HG03469 (cell line): ENCODE results near the gene MKLN1.
"Not testable (repeated sequence)": the region's sequence is repeated elsewhere in the genome, so short reads cannot be mapped to it uniquely, and the experiment has no call there.

Experiments
- ATAC-seq: cut with Tn5 transposase; IDR thresholded peaks from one replicate; pipeline ENCODE4 v1.9.1; 2021; ENCODE audit warnings: mild to moderate bottlenecking, moderate library complexity, moderate number of reproducible peaks; ENCODE audit not compliant: unreplicated experiment

The MKLN1 gene

DNA sequence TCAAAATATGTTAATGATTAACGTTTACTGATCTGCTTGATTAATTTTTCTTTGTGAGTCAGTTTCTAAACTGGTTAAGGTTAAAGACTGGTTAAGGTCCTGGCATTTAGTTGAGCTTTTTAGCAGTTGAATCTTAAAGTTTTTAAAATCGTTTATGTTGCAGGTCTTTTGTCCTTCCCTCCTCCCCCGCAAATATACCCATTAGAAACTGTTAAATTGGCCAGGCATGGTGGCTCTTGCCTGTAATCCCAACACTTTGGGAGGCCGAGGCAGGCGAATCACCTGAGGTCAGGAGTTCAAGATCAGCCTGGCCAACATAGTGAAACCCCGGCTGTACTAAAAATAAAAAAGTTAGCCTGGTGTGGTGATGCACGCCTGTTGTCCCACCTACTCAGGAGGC, 127.9 kb downstream of the MKLN1 start:
- no peak for ATAC-seq

DNA sequence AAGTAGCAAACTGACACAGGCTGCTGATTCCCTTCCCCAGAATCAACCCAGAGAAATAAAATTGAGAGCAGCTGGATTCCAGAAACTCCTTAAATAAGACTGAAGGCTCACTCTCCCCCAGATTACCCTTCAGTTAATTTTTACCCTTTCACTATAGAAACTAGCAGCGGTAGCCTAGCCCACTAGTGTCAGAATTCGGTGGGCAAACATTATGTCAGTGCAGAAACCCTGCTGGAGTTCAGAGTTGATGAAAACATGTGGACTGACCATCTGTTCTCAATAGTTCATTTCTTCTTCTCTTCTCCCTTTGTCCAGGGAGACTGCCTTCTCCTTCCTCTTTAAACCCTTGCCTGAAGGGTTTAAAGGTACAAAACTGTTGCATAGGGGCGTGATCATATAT, 128.7 kb downstream of the MKLN1 start:
- no peak for ATAC-seq

DNA sequence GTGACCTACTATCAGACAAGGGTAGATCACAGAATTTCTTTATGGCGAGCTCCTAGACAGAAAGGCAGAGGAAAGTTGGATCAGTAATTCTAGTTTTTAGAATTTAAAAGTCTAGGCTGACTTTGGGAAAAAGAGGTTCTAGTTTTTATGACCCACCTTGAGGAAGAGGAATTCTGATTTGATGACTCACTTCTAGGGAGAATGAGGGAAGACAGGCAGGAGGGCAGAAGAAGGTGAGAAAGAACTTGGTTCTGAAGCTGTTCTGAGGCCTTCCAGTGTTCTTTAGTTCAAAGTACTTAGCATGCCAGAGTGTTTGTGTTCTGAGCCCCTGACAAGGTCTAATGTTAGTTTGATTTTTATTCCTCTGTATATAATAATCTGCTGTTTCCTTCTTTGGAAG, 131.6 kb downstream of the MKLN1 start:
- ATAC-seq = no peak

DNA sequence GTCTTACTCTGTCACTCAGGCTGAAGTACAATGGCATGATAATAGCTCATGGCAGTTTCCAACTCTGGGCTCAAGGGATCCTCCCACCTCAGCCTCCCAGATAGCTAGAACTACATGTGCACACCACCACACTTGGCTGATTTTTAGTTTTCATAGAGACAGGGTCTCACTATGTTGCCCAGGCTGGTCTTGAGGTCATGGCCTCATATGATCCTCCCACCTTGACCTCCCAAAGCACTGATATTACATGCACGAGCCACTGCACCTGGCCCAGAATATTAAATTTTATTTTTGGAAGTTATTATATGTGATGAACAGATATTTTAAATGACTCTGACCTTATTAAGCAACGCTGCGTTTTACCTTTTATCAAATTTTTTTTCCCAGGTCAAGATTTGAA, 134.4 kb downstream of the MKLN1 start:
- ATAC-seq = no peak

DNA sequence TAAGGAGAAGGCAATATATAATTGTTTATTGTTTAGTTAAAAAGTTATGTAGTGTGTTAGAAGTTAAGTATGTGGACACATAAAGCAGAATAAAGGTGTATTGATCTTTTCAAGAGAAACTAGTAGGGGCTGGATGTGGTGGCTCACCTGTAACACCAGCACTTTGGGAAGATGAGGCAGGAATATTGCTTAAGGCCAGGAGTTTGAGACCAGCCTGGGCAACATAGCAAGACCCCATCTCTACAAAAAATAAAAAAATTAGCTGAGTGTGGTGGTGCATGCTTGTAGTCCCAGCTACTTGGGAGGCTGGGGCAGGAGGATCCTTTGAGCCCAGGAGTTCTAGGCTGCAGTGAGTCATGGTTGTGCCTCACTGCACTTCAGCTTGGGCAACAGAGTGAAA, 135.0 kb downstream of the MKLN1 start:
- not testable (repeated sequence) for ATAC-seq

DNA sequence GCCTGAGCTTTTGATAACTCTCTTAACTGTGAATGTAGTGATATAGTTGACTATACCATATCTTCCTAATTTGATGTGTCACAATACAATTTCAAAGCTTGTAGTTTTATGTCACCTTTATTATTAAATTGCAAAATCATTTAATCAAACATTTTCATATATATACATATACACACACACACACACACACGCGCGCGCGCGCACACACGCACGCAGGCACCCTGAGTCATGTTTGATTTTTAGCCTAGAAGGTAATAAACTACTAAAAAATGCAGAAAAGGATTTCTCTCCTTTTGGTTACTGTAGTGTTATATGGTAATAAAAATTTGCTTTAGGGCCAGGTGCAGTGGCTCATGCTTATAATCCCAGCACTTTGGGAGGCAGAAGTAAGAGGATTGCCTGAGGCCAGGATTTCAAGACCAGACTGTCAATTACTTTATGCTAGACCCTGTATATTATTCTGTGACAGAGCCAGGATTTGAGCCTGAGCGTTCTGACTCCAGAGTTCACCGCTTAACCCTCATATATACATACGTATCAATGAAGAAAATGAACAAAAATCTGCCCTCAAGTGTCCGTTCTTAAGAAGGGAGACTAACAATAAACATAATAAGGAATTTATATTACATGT, 139.2 kb downstream of the MKLN1 start:
- no peak for ATAC-seq

DNA sequence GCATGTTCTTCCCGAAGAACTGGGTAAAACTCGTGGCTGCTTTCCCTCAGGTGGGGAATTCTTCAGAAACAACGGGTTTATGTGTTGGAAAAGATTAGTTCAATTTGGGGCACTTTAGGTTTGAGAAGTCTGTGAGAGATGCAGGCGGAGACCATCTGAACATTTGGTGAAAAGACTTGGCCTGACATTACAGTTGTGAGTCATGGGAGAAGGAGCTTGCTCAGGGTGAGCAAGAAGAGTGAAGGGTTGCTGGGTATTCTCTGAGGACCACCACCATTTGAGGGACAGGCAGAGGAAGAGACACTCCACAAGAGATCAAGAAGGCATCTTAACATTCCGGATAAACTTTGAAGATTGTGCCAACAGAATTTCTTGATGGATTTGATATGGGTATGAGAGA, 140.1 kb downstream of the MKLN1 start:
- no peak for ATAC-seq

DNA sequence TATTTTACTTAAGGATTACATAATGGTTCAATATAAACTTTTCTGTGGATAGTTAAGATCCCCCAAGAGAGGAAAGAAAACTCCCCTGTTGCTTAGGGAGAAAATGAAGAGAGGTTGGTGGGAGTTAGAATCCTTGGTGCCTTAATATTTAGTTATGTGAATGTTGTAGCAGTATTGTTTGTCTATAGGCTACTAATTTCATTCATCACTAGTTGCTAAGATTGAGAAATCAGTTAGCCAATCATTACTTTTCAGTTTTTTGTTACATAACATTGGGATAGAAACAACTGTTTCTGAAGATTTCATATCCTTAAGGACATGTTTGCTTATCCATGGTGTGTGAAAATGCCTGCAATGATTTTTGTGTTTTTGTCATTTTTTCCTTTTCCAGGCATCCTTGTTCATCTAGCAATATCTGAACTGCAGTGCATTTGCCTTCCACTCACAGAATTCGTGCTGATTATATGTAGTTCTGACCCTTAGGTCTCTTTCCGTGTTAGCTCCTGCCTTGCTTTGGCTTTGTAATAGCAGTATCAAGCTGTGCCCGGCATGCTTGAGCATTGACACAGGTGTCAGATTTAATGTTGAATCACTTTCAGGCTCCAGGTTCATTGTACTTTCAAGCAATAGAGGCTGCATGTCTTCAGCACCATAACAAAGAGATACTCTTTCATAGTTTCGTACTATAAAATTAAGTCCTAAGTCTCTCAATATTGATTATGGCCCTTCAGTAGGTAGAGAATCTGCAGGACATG, 143.8 kb downstream of the MKLN1 start:
- ATAC-seq = no peak

DNA sequence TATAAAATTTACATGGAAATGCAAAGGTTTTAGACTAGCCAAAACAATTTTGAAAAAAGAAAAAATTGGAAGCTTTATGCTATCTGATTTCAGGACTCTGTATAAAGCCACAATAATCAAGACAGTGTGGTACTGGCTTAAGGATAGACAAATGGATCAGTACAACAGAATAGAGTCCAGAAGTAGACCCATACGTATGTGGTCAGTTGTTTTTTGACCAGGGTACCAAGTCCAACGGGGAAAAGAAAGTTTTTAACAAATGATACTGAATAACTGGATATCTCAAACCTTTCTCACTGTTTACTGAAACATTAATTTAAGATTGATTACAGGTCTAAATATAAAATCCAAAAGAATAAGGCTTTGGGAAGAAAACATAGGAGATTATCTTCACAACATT, 149.1 kb downstream of the MKLN1 start:
- ATAC-seq = no peak

DNA sequence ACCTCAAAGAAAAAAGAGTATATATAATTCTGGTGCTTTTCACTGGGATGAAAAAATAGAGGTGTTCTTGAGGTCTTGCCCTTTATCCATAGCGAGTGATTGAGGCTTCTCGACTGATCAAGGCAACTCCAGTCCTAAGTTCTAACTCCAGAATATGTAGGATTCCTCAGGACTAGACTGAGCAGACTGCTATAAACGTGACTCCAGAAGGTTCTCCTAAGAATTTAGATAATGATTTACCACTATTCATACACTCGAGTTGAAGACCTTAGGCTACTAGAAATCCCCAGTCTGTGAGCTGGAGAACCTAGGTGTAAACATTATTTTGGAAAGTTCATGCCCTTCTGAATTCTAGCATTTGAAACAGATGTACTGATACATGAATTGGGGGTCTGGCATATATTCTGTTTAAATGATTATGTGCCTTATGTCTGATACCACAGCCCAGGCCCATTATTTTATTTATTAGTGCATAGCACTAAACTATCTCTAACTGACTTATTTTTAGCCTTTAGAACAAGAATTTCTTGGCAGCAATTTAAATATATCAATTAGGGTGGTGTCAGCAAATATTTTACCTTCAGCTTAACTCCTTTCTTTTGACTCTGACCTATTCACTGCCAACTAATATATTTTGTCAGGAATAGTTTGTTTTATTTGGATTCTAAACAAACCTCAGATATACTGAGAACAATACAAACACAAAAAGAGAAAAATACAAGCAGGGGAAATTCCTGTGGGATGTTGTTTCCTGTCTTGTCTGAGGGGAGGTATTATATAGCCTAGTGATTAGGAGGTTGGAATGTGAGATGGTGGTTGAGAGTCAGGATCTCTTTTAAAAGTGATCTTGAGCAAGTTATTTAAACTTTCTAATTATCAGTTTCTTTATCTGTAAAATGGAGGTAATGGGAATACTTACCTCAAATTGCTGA, 153.0 kb downstream of the MKLN1 start:
- no peak for ATAC-seq

DNA sequence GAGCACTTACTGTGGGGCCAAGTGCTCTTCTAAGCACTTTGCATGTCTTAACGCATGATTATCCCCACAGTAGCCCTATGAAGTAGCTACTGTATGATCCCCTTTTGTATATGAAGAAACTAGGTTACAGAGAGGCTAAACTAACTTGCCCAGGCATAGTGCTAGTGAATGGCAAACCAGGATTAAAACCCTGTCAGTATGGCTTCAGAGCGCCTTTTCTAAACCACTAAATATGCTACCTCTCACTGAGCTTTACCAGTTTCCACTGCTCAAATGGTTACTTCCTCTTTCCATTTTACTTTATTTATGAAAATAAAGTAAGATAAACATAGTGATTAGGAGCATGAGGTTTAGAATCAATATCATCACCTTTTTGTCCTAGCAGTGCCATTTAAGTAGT, 155.1 kb downstream of the MKLN1 start:
- ATAC-seq = no peak

DNA sequence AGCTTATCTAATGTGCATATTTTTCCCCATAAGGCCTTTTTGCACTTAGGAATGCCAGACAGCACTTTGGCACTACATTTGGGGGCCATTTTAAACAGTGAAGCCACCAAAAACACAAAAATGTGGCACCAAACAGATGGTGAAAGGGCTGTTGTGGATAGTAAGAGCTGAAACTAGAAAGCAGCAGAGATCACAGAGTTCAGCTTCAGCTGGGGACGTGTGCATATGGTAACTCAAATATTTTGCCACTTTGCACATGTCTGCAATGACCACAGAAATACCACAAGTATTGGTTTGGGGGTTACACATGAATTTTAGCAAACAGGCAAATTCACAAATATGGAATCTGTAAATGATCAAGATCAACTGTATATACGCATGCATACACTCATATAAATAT, 155.9 kb downstream of the MKLN1 start:
- ATAC-seq = no peak

DNA sequence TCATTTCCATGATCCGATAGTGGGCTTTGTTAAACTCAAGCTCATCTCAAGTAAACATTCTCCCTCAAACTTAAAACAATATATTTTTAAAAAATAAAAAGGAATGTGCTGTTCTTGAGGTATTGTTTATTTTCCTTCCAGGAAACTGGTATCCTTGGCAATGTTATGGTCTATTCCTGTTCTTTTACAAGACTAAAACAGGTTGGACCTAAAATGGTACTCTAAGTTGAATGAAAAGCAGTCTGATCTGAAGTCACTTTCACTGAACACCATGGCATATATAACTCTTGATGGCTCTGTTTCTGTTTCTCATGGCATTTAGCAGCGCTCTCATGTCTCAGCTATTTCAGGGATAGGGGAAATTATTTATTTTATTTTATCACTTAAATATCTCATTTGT, 158.7 kb downstream of the MKLN1 start:
- ATAC-seq = no peak

DNA sequence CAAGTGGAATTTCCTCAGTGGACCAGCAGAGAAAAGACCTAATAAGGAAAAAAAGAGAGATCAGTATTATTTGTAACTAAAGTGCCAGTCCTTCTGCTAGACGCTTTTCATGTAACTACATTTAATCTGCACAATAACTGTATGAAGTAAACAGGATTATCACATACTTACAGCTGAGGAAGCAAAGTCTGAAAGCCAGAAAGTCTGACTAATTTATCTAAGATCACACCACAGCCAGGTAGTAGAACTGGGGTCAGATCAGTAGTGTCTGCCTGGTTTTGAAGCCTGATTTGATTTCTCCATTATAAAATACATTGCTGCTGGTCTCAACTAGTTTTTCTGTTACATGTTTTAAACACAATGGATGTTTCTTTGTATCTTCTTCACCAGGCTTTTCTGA, 159.5 kb downstream of the MKLN1 start:
- no peak for ATAC-seq

DNA sequence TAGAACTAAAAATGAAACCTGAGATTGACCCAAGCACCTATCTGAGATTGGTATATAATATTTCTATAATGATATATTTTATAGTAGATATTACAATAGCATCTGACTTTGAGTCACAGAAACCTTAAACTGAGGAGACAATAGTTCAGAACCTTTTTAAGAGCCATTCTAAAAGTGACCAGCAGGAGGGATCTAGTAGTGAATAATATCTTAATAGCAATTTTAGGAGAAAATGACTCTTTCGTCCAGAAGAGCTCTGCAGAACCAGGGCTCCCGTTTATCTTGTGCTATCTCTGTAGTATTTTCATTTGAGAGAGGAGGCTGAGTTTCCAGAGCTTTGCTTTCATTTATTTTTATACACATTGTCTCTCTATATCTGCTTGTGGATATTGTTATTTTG, 160.7 kb downstream of the MKLN1 start:
- no peak for ATAC-seq

DNA sequence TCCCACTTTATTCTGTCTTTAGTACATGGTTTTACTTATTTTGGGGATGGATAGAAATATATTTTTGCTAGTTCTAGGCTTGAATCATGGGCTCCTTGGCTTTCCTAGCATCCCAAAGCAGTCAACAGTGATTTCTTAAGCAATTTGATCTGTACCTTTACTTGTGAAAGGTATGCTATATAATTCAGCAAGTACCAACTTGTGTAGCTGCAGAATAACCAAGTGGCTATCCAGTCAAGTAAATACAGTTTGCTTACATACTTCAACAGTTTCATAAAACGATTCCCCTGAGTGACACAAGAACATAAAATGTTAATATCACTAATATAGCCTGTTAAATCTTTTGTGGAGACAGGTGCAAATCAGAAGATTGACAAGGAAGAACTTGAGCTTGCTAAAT, 161.5 kb downstream of the MKLN1 start:
- ATAC-seq = no peak

DNA sequence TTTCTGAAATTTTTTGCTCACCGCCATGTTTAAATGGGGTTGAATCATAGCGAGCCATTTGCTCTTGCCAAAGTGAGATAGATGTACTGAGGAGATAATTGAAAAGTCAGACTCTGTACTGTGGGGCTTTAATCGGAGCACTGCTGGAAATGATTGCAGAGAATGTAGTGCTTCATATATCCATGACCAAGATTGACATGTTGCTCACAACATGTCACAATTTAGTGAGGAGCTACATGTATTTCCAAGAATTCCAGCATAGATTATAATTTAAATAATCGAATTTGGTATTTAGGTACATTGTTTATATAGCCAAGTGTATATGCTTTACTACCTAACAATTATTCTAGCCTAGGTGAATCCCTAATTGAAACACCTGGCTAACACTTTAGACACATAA, 162.2 kb downstream of the MKLN1 start:
- no peak for ATAC-seq

DNA sequence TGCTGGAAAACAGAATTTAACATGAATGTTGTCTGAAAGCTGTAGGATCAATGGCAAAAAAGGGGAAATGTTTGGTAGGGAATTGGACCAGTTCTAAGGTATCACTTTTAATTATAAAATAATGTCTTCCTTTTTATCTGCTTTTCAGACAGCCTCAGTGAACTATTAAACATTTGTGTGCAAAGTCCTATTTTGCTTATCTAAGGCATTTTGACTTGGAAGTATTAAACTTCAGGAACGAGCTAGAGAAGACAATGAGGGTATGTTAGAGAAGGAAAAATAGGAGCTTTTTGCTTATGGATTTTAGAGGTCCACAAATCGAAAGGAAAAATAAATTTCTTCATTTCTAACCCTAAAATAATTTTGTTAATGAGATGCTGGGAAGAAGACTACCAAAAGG, 165.4 kb downstream of the MKLN1 start:
- no peak for ATAC-seq

DNA sequence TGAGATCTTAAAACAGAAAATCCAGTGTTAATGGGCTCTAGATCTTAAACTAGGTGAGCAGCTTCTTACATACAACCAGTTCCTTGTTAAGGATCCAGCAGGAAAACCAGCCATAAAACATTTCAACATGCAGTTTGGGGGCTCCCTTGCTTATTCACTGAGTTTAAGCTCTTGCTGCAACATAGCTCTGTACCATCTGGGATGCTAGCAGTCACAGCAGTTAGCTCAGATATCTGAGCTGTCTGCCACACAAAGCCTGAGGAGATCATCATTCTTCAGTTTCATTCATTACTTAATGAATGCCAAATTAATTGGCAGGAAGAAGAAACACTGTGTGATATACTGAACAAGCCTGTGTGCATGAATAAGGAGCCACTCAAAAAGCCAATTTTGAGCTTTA, 165.9 kb downstream of the MKLN1 start:
- ATAC-seq = no peak

DNA sequence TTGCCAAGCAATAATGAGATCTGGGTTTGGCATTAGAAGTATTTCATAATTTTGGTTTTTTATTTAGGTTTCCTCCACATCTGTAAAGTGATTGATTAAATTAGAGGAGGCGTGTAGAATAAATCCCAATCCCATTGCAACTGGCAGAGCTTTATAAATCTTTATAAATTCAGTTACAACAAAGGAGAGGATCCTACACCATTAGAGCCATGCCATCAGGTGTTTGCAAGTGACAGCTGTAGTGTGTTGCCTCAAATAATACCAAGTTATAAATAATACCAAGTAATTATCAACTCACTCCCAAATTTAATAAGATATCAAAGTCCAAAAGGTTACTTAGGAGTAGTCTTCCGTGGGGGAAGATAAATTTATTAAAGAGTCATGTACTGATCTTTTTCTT, 166.5 kb downstream of the MKLN1 start:
- ATAC-seq = no peak

DNA sequence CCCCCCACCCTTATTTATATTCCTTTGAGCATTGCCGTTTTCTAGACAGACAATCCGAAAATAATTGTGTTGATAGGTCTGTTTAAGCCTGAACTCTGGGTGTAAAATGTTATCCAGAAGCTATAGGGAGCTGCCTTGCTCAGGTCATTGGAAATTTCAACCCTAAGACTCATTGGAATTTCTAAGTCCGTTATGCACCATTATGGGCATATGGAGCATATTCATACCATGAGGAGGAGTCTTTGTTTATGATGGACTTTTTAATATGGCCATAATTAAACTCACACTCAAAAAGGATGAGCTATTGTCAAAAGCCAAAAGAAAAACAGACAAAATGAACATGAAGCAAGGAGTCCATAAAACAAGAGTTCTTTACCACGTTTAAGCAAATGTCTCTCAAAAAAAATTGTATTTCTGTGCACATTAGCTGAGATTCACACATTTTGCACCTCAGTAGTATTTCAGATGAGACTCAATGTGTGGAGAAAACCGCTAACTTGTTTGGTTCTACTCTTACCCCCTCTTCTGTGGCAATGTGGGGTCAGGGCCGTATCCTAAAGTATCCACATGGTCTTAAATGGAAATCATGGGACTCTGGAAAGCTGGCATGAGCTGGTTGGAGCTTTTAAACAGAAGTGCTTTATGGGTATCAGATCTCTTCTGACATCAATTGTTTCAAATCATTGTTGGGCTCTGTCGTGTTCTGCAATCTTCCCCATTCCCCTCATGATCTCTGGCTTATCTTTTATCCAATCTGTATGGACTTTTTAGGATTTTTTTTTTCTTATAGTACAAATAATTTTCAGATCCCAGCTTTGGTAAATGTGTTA, 168.2 kb downstream of the MKLN1 start:
- ATAC-seq = no peak
